Activated CD4-positive, alpha-beta memory T cell treated with anti-CD3 and anti-CD28 coated beads for 36 hours (primary cell): Measurements from ENCODE around the gene CSNK2B. TPM values are rescaled to one million over a fixed set of nuclear protein-coding genes. Genes with fewer than 3 reads are reported as not detected.

Experiments used
- CTCF ChIA-PET: fragments of 350-600 bp; sonication (Branson Sonifier 250); formaldehyde crosslinking; loops from one replicate; lab custom pipeline; 2021; ENCODE audit warnings: antibody characterized with exemption, inconsistent platforms; lab: Charles Lee
- POLR2A ChIA-PET: fragments of 350-600 bp; sonication (Branson Sonifier 250); formaldehyde crosslinking; loops from one replicate; lab custom pipeline; 2021; ENCODE audit warnings: antibody characterized with exemption; lab: Charles Lee
- DNase-seq: peaks from one replicate; pipeline ENCODE4 v3.0.0-alpha.2; 2020
- H3K27ac Mint-ChIP-seq: one replicate; pipeline ENCODE4 v1.8.0; 2021; ENCODE audit warnings: mixed read lengths
- H3K27me3 Mint-ChIP-seq: one replicate; pipeline ENCODE4 v1.8.0; 2021; ENCODE audit warnings: mixed read lengths
- H3K36me3 Mint-ChIP-seq: one replicate; pipeline ENCODE4 v1.8.0; 2021; ENCODE audit warnings: mixed read lengths
- H3K4me1 Mint-ChIP-seq: one replicate; pipeline ENCODE4 v1.8.0; 2021; ENCODE audit warnings: low read depth, mixed read lengths
- H3K4me3 Mint-ChIP-seq: one replicate; pipeline ENCODE4 v1.8.0; 2021; ENCODE audit warnings: mild to moderate bottlenecking, mixed read lengths
- H3K9me3 Mint-ChIP-seq: one replicate; pipeline ENCODE4 v1.8.0; 2021; ENCODE audit warnings: mixed read lengths
- intact Hi-C: fragments of 100-400 bp; cut with micrococcal nuclease; formaldehyde crosslinking; loops from one replicate; pipeline ENCODE4 v1.15.1; 2023
- total RNA-seq, 2 experiments: library from RNA; stranded (reverse); gene quantifications; one replicate each; pipeline ENCODE4 v1.2.3, GENCODE V29; 2021

Gene CSNK2B
- total RNA-seq, 2 experiments from 2014 or later, result 227 to 234 TPM

- POLR2A ChIA-PET, result interaction anchor here (6.1 kb wide), 1 partner anchor 7 kb away, joined by 92 read pairs; the partner anchor contains the start of genes C6orf47, CSNK2B and GPANK1
- H3K27ac Mint-ChIP-seq, result peak within 1 kb of the TSS; percentile 39
- intact Hi-C loops, result no loop called here
- H3K36me3 Mint-ChIP-seq, result peaks cover 41% of the 10 kb centered on the region
- no peak for DNase-seq
- no peaks in the 10 kb centered on the region for H3K9me3 Mint-ChIP-seq
- peaks cover 59% of the 10 kb centered on the region for H3K4me1 Mint-ChIP-seq
- H3K27me3 Mint-ChIP-seq, result no peaks in the 10 kb centered on the region
- no peak within 1 kb of the TSS for H3K4me3 Mint-ChIP-seq
- CTCF ChIA-PET, result interaction anchor here (1.2 to 1.4 kb wide), 2 partner anchors 74 to 110 kb away, joined by 3 to 4 read pairs; partner anchors contain the start of genes ATP6V1G2 and LTB
These were observed 10.3 kb upstream of the CSNK2B start, which contains the start of gene APOM for GRCh38 chr6:31655349-31656237. Gene APOM (plus strand): TSS chr6:31655894. CDS start chr6:31655967, 73 bp downstream.

- Mint-ChIP-seq H3K9me3 (no peaks in the 10 kb centered on the region), H3K27ac (peak overlapping the region; percentile 95), H3K4me3 (peak overlapping the region; percentile 50), H3K4me1 (peaks cover 65% of the 10 kb centered on the region), H3K27me3 (no peaks in the 10 kb centered on the region), H3K36me3 (peaks cover 40% of the 10 kb centered on the region)
- CTCF ChIA-PET, result interaction anchor here (1.2 kb wide), 1 partner anchor 112 kb away, joined by 3 read pairs; no protein-coding TSS in a partner anchor
- POLR2A ChIA-PET, result interaction anchor here (0.8 to 1.4 kb wide), 3 partner anchors 82 to 170 kb away, joined by 3 to 5 read pairs (median 3); partner anchors contain the start of genes HSPA1B and MSH5
- intact Hi-C loops, result no loop called here
- DNase-seq, result peak; percentile 60
These were observed 8.3 kb upstream of the CSNK2B start for GRCh38 chr6:31657406-31658157.

- DNase-seq, result no peak
- peak overlapping the region; percentile 95 for H3K27ac Mint-ChIP-seq
- H3K4me1 Mint-ChIP-seq, result peaks cover 67% of the 10 kb centered on the region
- H3K9me3 Mint-ChIP-seq, result no peaks in the 10 kb centered on the region
- H3K27me3 Mint-ChIP-seq, result no peaks in the 10 kb centered on the region
- peaks cover 41% of the 10 kb centered on the region for H3K36me3 Mint-ChIP-seq
- H3K4me3 Mint-ChIP-seq, result peak overlapping the region; percentile 96
- intact Hi-C loops, result no loop called here
- ChIA-PET POLR2A (interaction anchor here (1.1 to 1.4 kb wide), 2 partner anchors 90 to 169 kb away, joined by 3 to 5 read pairs; partner anchors contain the start of gene HSPA1B), CTCF (interaction anchor here (0.5 to 1.2 kb wide), 2 partner anchors 75 to 112 kb away, joined by 3 read pairs; no protein-coding TSS in a partner anchor)
These were observed 7.7 kb upstream of the CSNK2B start for GRCh38 chr6:31658158-31658688.

GRCh38 chr6:31658983-31659648 is 6.8 kb upstream of the CSNK2B start:
- peak overlapping the region; percentile 96 for H3K4me3 Mint-ChIP-seq
- peaks cover 50% of the 10 kb centered on the region for H3K36me3 Mint-ChIP-seq
- intact Hi-C loops, result no loop called here

GRCh38 chr6:31659649-31660380 is 6.1 kb upstream of the CSNK2B start:
- peak; percentile 58 for DNase-seq
- H3K36me3 Mint-ChIP-seq, result peaks cover 57% of the 10 kb centered on the region
- H3K27ac Mint-ChIP-seq, result peak overlapping the region; percentile 95
- H3K27me3 Mint-ChIP-seq, result no peaks in the 10 kb centered on the region
- intact Hi-C loops, result loop anchor here (1.0 kb wide), 1 partner anchor 8 kb away; the partner anchor contains the start of gene BAG6
- H3K4me1 Mint-ChIP-seq, result peaks cover 73% of the 10 kb centered on the region
- ChIA-PET CTCF (interaction anchor here (0.8 kb wide), 1 partner anchor 109 kb away, joined by 3 read pairs; no protein-coding TSS in a partner anchor), POLR2A (interaction anchor here (1.4 to 6.0 kb wide), 2 partner anchors 6 to 118 kb away, joined by 6 to 92 read pairs; partner anchors contain the start of genes APOM, BAG6 and DDX39B)
- H3K9me3 Mint-ChIP-seq, result no peaks in the 10 kb centered on the region
- peak overlapping the region; percentile 96 for H3K4me3 Mint-ChIP-seq

More at GRCh38 chr6:31658983-31659648, 6.8 kb upstream of the CSNK2B start:
- H3K27me3 Mint-ChIP-seq, result no peaks in the 10 kb centered on the region
- no peak for DNase-seq
- no peaks in the 10 kb centered on the region for H3K9me3 Mint-ChIP-seq
- ChIA-PET POLR2A (interaction anchor here (0.6 to 1.4 kb wide), 2 partner anchors 117 to 538 kb away, joined by 3 to 6 read pairs; partner anchors contain the start of gene DDX39B), CTCF (interaction anchor here (0.8 kb wide), 1 partner anchor 108 kb away, joined by 3 read pairs; no protein-coding TSS in a partner anchor)
- H3K4me1 Mint-ChIP-seq, result peaks cover 72% of the 10 kb centered on the region
- peak overlapping the region; percentile 95 for H3K27ac Mint-ChIP-seq

- Mint-ChIP-seq H3K27me3 (no peaks in the 10 kb centered on the region), H3K4me1 (peaks cover 73% of the 10 kb centered on the region), H3K9me3 (no peaks in the 10 kb centered on the region), H3K27ac (peak within 1 kb of the TSS; percentile 95), H3K4me3 (peak within 1 kb of the TSS; percentile 96), H3K36me3 (peaks cover 58% of the 10 kb centered on the region)
- intact Hi-C loops, result loop anchor here (1.0 kb wide), 1 partner anchor 8 kb away; the partner anchor contains the start of gene BAG6
- POLR2A ChIA-PET, result interaction anchor here (1.0 to 6.0 kb wide), 3 partner anchors 7 to 167 kb away, joined by 3 to 92 read pairs (median 5); partner anchors contain the start of genes APOM, BAG6, HSPA1B and PRRC2A
- CTCF ChIA-PET, result interaction anchor here (1.6 kb wide), 1 partner anchor 8 kb away, joined by 10 read pairs; the partner anchor contains the start of gene BAG6
- DNase-seq, result peak; percentile 80
These were observed 5.3 kb upstream of the CSNK2B start, which contains the start of gene C6orf47 for GRCh38 chr6:31660381-31661261. Gene C6orf47 (minus strand): TSS chr6:31660778. CDS start chr6:31659947, 831 bp downstream.

- CTCF ChIA-PET, result interaction anchor here (1.6 kb wide), 1 partner anchor 9 kb away, joined by 10 read pairs; the partner anchor contains the start of gene BAG6
- peaks cover 57% of the 10 kb centered on the region for H3K36me3 Mint-ChIP-seq
These were observed 4.4 kb upstream of the CSNK2B start for GRCh38 chr6:31661262-31662123.

GRCh38 chr6:31662124-31662723 is 3.7 kb upstream of the CSNK2B start:
- intact Hi-C loops, result no loop called here
- Mint-ChIP-seq H3K9me3 (no peaks in the 10 kb centered on the region), H3K4me1 (peaks cover 70% of the 10 kb centered on the region), H3K27me3 (no peaks in the 10 kb centered on the region), H3K36me3 (peaks cover 58% of the 10 kb centered on the region), H3K27ac (peak overlapping the region; percentile 28), H3K4me3 (peak overlapping the region; percentile 19)
- CTCF ChIA-PET, result interaction anchor here (1.6 kb wide), 1 partner anchor 10 kb away, joined by 10 read pairs; the partner anchor contains the start of gene BAG6
- DNase-seq, result no peak
- POLR2A ChIA-PET, result interaction anchor here (1.0 to 6.0 kb wide), 5 partner anchors 8 to 165 kb away, joined by 3 to 92 read pairs (median 5); partner anchors contain the start of genes APOM, BAG6, HSPA1B and PRRC2A

More at GRCh38 chr6:31661262-31662123, 4.4 kb upstream of the CSNK2B start:
- H3K27me3 Mint-ChIP-seq, result no peaks in the 10 kb centered on the region
- peak overlapping the region; percentile 95 for H3K27ac Mint-ChIP-seq
- H3K9me3 Mint-ChIP-seq, result no peaks in the 10 kb centered on the region
- intact Hi-C loops, result no loop called here
- no peak for DNase-seq
- peak overlapping the region; percentile 96 for H3K4me3 Mint-ChIP-seq
- H3K4me1 Mint-ChIP-seq, result peaks cover 70% of the 10 kb centered on the region
- POLR2A ChIA-PET, result interaction anchor here (1.0 to 6.0 kb wide), 3 partner anchors 8 to 166 kb away, joined by 3 to 92 read pairs (median 5); partner anchors contain the start of genes APOM, BAG6, HSPA1B and PRRC2A
